Measurements from ENCODE around the gene GMCL2.

DNA sequence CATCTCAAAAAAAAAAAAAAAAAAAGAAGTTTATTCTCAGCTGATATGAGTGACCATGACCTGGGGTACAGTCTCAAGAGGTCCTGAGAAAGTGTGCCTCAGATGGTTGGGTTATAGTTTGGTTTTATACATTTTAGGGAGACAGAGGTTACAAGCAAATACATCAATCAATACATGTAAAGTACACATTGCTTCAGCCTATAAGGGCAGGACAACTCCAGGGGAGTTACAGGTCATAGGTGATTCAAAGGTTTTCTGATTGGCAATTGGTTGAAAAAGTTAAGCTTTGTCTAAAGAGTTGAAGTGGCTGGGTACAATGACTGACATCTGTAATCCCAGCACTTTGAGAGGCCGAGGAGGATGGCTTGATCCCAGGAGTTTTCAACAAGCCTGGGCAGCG lies 2.3 kb upstream of the GMCL2 start:
- no peak for TF ChIP-seq CREM (CRISPR knock-in tag; IDR thresholded peaks at IDR 0.05)
- TF ChIP-seq, protein P1, sequence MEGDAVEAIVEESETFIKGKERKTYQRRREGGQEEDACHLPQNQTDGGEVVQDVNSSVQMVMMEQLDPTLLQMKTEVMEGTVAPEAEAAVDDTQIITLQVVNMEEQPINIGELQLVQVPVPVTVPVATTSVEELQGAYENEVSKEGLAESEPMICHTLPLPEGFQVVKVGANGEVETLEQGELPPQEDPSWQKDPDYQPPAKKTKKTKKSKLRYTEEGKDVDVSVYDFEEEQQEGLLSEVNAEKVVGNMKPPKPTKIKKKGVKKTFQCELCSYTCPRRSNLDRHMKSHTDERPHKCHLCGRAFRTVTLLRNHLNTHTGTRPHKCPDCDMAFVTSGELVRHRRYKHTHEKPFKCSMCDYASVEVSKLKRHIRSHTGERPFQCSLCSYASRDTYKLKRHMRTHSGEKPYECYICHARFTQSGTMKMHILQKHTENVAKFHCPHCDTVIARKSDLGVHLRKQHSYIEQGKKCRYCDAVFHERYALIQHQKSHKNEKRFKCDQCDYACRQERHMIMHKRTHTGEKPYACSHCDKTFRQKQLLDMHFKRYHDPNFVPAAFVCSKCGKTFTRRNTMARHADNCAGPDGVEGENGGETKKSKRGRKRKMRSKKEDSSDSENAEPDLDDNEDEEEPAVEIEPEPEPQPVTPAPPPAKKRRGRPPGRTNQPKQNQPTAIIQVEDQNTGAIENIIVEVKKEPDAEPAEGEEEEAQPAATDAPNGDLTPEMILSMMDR (IDR thresholded peaks at IDR 0.05), result no peak
- TF ChIP-seq, protein P2, sequence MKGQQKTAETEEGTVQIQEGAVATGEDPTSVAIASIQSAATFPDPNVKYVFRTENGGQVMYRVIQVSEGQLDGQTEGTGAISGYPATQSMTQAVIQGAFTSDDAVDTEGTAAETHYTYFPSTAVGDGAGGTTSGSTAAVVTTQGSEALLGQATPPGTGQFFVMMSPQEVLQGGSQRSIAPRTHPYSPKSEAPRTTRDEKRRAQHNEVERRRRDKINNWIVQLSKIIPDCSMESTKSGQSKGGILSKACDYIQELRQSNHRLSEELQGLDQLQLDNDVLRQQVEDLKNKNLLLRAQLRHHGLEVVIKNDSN (CRISPR knock-in tag; IDR thresholded peaks at IDR 0.05), result no peak
- TF ChIP-seq KAT7 (CRISPR knock-in tag; IDR thresholded peaks at IDR 0.05; ENCODE audit: borderline replicate concordance), result no peak
- TF ChIP-seq ETV6 (CRISPR knock-in tag; IDR thresholded peaks at IDR 0.05), result no peak
- TF ChIP-seq GABPB1 (CRISPR knock-in tag; IDR thresholded peaks at IDR 0.05), result no peak
- TF ChIP-seq FOXJ3 (CRISPR knock-in tag; IDR thresholded peaks at IDR 0.05; ENCODE audit: borderline replicate concordance), result no peak
- TF ChIP-seq, protein P3, sequence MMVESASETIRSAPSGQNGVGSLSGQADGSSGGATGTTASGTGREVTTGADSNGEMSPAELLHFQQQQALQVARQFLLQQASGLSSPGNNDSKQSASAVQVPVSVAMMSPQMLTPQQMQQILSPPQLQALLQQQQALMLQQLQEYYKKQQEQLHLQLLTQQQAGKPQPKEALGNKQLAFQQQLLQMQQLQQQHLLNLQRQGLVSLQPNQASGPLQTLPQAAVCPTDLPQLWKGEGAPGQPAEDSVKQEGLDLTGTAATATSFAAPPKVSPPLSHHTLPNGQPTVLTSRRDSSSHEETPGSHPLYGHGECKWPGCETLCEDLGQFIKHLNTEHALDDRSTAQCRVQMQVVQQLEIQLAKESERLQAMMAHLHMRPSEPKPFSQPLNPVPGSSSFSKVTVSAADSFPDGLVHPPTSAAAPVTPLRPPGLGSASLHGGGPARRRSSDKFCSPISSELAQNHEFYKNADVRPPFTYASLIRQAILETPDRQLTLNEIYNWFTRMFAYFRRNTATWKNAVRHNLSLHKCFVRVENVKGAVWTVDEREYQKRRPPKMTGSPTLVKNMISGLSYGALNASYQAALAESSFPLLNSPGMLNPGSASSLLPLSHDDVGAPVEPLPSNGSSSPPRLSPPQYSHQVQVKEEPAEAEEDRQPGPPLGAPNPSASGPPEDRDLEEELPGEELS (CRISPR knock-in tag; IDR thresholded peaks at IDR 0.05), result no peak
- TF ChIP-seq, protein P4, sequence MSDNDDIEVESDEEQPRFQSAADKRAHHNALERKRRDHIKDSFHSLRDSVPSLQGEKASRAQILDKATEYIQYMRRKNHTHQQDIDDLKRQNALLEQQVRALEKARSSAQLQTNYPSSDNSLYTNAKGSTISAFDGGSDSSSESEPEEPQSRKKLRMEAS (CRISPR knock-in tag; IDR thresholded peaks at IDR 0.05), result no peak

Data from WTC11 (cell line).